HG02884 (cell line): ENCODE measurements around the gene NRIP2.

Experiments
- ATAC-seq: cut with Tn5 transposase; IDR thresholded peaks from one replicate; pipeline ENCODE4 v1.9.1; 2021; ENCODE audit warnings: mild to moderate bottlenecking, moderate library complexity; ENCODE audit not compliant: unreplicated experiment

Gene NRIP2

DNA sequence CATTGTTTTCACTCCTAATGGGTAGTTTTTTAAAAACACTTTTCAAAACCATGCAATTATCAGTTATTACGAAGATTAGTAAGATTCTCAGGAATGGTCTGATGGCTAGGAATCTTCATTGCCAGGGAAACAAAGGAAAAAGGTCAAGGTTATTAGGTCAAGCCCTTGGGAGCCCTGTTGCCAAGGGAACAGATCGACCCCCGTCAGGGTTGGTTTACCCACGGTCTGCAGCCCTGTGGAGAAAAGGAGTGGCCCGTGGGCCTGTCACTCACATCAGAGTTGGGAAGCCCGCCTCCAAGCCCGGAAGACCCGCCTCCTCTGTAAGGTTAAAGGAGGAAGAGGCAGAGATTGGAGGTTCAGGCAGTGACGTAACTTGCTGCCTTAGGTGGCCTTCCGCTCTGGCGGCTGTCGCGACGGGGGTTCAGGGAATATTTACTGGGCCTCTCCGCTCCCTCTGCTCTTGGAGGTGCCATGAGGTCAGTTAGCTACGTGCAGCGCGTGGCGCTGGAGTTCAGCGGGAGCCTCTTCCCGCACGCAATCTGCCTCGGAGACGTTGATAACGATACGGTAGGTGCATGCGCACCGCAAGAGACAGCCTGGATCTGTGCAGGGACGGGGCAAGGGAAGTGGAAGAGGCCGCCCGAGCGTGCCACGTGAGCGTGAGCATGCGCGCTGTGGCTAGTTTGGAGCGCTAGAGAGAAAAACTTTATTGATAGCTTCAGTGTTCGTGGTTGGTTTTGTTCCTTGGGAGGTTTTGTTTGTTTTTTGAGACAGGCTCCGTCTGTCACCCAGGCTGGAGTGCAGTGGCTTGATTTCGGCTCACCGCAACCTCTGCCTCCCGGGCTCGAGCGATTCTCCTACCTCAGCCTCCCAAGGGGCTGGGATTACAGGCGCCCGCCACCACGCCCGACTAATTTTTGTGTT is 22.3 kb downstream of the NRIP2 start, which contains the start of gene ITFG2:
ITFG2 (plus strand) TSS at position 379 of the 924 bp plus-strand sequence; CDS start at position 472, 93 bp downstream.
- peak; percentile 94 for ATAC-seq

DNA sequence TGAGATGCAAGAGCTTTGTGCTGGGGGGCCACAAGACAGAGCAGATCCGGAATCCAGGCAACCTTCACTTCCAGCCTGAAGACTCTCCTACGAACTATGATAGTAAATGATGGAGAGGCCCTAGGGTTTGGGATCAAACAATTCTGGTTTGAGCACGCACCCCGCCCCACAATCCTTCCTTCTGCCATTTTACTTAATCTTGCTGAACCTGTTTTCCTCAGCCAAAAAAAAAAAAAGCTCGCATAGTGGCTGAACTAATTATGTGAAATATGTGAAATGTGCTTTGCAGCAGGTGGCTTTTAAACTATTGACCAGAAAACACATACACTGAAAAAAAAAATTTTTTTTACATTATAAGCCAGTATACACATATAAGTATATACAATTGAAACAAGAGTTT is 23.0 kb downstream of the NRIP2 start:
- ATAC-seq, result no peak

DNA sequence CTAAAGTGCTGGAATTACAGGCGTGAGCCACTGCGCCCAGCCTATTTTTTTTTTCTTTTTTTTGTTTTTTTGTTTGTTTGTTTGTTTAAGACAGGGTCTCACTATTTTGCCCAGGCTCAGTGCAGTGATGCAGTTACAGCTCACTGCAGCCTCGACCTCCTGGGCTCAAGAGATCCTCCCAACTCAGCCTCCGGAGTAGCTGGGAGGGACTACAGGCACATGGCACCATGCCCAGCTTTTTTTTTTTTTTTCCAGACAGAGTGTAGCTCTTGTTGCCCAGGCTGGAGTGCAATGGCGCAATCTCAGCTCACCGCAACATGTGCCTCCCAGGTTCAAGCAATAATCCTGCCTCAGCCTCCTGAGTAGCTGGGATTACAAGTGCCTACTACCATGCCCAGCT is 28.1 kb downstream of the NRIP2 start:
- no peak for ATAC-seq

DNA sequence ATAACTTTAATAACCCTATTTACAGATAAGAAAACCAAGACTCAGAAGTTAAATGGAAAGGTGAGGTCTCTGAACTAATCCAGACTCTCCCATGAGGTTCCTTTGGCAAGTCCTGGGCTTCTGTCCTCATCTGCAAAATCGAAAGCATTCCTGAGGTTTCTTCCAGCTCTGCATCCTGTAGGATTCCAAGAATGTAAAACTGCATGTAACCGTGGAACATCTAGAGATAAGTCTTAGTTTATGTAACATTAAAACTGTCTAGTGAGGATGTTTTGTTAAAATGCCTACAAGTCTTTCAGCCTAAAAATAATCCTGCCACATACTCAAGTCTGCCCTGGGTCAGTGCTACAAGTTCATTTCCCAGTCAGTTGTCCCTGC is 29.7 kb downstream of the NRIP2 start:
- ATAC-seq, result no peak

GRCh38 chr12:2804393-2805142 is 30.3 kb downstream of the NRIP2 start:
- no peak for ATAC-seq

DNA sequence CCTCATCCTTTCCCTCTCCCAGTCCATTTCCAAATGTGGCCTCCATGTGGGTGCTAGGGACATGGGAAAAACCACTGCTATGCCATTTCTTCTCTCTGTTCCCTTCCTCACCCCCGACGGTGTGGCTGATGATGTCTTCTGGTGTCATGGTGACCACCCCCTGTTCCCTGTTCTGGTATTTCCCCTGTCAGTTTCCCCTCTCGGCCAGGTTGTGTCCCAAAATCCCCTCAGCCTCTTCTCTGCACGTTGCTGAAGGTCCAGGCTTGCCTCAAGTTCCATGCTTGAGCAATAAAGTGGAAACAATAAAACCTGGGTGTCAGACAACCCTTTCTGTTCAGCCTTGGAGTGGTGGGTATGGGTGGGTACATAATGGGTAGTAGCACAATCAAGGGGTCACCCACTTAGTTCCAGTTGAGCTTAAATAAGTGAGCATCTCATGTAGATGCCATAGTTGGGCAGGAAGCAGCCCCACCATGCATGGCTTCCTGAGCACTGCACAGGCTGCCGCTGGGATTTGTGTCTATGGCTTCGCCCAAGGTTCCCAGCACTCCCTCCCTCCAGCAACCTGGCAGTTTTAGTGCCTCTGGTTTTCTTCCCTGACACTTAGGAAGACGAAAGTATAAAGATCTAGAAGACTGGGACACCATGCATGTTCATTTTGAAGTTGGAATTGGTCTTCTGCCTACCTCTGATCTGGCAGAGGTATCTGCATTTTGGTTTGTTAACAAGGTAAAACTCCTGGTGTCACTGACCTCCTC is 31.0 kb downstream of the NRIP2 start:
- no peak for ATAC-seq

GRCh38 chr12:2801044-2801783 is 33.6 kb downstream of the NRIP2 start:
- ATAC-seq, result no peak

- ATAC-seq, result no peak
Observed at GRCh38 chr12:2800046-2800570, 34.7 kb downstream of the NRIP2 start.

DNA sequence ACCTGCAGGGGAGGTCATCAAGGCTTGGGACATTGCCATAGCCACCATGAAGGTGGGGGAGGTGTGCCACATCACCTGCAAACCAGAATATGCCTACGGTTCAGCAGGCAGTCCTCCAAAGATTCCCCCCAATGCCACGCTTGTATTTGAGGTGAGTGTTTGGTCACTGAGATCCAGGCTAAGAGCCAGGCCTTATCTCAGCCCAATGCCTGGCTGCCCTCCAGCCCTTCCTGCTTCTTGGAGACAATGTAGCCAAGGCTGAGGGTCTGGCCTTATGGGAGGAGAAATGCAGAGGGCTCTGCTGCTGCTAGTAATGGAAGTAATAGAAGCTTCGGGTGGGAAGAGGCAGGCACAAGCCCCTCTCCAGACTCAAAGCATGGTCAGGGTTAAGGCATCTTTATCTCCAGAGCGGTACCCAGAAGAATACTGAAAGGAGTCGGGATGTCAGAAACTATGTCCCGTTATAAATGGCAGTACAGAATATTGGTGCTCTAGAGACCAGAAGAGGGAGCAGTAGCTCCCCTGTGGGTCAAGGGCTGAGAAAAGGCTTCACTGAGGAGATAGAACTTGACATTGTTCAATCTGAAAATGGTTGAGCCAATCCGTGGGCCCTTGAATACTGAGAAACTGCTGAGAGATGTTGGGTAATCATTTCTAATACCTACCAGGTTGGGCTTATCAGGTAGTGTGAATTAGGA is 37.0 kb downstream of the NRIP2 start:
- no peak for ATAC-seq

- ATAC-seq, result no peak
Observed at GRCh38 chr12:2796187-2796666, 38.6 kb downstream of the NRIP2 start.

DNA sequence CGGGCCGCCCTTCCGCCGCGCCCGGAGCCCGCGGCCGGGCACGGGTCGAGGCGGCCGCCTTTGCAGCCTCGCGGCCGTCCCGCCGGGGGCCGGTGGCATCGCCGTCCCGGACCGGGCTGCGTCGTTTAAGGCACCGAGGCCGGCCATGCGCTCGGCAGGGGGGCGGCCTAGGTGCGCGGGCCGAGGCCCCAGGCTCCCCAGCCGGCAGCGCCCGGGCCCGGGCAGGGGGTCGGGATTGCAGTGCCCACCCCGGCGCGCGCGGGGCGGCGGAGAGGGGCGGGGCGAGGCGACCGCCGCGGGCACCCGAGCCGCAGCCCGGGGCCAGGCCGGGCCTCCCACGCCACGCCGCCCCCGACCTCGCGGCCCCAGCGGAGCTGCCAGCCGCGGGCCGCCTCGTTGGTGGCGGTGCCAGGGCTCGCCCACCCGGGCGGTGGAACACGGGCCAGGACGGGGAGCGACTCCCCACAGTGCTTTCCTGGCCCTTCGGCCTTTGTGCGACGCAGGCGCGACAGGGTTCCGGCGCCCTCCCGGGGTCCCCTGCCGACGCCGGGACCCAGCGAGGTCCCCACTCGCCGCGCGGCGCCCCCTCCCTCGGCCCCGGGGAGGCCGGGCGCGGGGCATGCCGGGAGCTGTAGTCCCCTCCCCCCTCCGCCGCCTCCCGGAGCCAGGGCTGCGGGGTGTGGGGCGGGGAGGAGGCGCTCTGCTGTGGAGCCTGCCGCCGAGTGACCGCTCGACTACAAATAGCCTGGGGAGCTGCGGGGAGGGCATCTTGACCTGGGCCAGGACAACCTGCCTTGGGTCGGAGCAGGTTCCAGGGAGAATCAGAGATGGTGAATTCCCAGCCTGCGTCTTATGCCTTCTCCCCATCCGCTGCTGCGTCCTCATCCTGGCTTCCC is 39.3 kb downstream of the NRIP2 start:
- ATAC-seq, result peak; percentile 62

- peak; percentile 76 for ATAC-seq
Observed at GRCh38 chr12:2794736-2795289, 40.0 kb downstream of the NRIP2 start, which contains the start of gene FKBP4. Gene FKBP4, plus strand, starts transcription at chr12:2794970. Its CDS starts 170 bp downstream, at chr12:2795140.

DNA sequence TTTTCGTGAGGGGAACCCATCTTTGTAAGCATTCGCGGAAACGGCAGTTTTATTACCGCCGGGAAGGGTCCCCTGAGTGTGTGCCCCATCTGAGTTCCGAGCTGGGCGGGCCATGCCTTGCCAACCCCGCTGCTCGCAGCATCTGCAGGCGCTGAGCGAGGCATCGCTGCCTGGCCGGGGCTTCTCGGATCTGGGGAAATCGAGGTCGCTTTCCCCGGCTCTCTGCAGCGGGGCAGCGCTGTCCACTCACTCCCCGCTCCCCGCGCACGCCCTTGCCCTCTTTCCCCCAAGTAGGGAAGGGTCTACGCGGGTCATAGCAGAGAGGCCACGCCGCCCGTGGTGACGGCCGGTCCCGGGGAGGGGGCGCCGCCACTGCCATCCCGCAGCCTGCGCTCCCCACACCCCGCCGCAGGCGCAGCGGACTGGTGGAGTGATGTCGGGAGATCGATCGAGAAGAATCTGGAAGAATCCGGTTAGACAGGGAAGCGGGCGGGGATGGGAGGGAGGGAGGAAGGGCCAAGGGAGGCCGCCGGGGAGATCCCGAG is 40.6 kb downstream of the NRIP2 start:
- ATAC-seq, result no peak

GRCh38 chr12:2793561-2793960 is 41.3 kb downstream of the NRIP2 start:
- ATAC-seq, result no peak

DNA sequence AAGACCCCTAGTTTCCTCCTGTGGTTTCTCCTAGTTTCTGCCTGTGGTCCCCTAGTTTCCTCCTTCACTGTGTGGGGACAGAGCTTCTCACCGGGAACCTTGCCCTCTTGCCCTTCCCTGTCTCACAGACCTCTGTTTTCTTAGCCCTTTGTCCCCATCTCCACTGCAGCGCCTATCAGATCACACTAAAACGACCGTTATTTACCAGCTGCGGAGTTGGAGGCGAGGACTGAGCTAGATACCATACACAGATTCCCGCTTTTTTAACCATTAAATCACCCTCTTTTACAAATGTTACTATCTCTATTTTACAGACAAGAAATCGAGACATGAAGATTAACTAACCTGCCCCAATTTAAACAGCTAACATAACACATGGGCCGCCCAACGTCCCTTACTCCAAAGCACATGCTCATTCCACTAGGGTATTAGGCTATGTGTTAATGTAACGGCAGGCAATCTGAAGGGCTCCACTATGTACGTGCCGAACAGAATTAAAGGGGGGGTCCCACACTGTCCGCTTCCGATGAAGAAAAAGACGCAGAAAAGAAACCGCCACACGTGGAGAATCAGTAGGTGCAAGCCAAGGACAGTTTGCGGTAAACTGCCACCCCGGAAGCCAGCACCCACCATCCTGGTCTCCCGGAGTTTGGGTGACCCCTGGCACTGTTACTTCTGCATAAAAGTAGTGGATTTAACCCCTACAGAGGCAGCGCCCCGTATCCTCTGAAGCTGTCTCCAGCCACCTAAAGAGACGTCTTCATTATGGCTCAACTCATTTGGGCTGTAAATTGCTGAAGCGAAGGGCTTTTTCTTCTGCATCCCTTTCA is 41.9 kb downstream of the NRIP2 start:
- ATAC-seq, result no peak

- no peak for ATAC-seq
Observed at GRCh38 chr12:2791089-2791488, 43.7 kb downstream of the NRIP2 start.

- no peak for ATAC-seq
Observed at GRCh38 chr12:2785017-2785416, 49.8 kb downstream of the NRIP2 start.
